HepG2 (cell line): ENCODE measurements around the gene PRRT2. TPM values are rescaled to one million over a fixed set of nuclear protein-coding genes. Genes with fewer than 3 reads are reported as not detected.

Source experiments
- ARHGAP35 ChIP-seq: sonication (generic); formaldehyde crosslinking; IDR thresholded peaks from 2 replicates; pipeline ENCODE4 v1.9.0; 2022; ENCODE audit warnings: mild to moderate bottlenecking, inconsistent platforms, moderate library complexity, missing genetic modification reagents, borderline replicate concordance
- HDAC2 ChIP-seq: sonication (generic); formaldehyde crosslinking; IDR thresholded peaks from 2 replicates; pipeline ENCODE4 v1.4.0; 2020; ENCODE audit warnings: missing genetic modification reagents
- IRF1 ChIP-seq: sonication (generic); formaldehyde crosslinking; IDR thresholded peaks from 2 replicates; pipeline ENCODE4 v1.4.0; 2020; ENCODE audit warnings: low read depth, mild to moderate bottlenecking, missing genetic modification reagents
- LBX2 ChIP-seq: sonication (generic); formaldehyde crosslinking; IDR thresholded peaks from 2 replicates; pipeline ENCODE4 v1.5.0; 2020; ENCODE audit warnings: missing genetic modification reagents, mild to moderate bottlenecking, borderline replicate concordance
- NFRKB ChIP-seq: fragments of 450-650 bp; IDR thresholded peaks from 2 replicates; pipeline ENCODE4 v1.6.1; 2017
- SKI ChIP-seq: fragments of 450-650 bp; IDR thresholded peaks from one replicate; pipeline ENCODE4 v1.6.1; 2018; ENCODE audit warnings: mild to moderate bottlenecking; ENCODE audit not compliant: partially characterized antibody
- SP5 ChIP-seq: IDR thresholded peaks from 2 replicates; pipeline ENCODE4 v1.6.1; 2016; ENCODE audit warnings: low read depth, borderline replicate concordance
- TEAD2 ChIP-seq: sonication (generic); formaldehyde crosslinking; IDR thresholded peaks from 2 replicates; pipeline ENCODE4 v1.9.0; 2021; ENCODE audit warnings: missing genetic modification reagents
- TEAD3 ChIP-seq: optimal IDR thresholded peaks from 2 replicates; pipeline ENCODE3; 2016; ENCODE audit warnings: borderline replicate concordance
- TFDP1 ChIP-seq: IDR thresholded peaks from 2 replicates; pipeline ENCODE4 v1.6.1; 2016; ENCODE audit warnings: missing compliant biosample characterization, missing genetic modification reagents, borderline replicate concordance
- TIGD3 ChIP-seq: sonication (generic); formaldehyde crosslinking; IDR thresholded peaks from 2 replicates; pipeline ENCODE4 v1.5.1; 2020; ENCODE audit warnings: mild to moderate bottlenecking, missing genetic modification reagents, borderline replicate concordance
- ZFYVE20 ChIP-seq: sonication (generic); formaldehyde crosslinking; IDR thresholded peaks from 2 replicates; pipeline ENCODE4 v1.8.0; 2023; ENCODE audit warnings: low read depth, mild to moderate bottlenecking, moderate library complexity, missing genetic modification reagents, borderline replicate concordance
- ZNF281 ChIP-seq: sonication (generic); formaldehyde crosslinking; IDR thresholded peaks from 2 replicates; pipeline ENCODE4 v1.4.0; 2020; ENCODE audit warnings: missing genetic modification reagents, borderline replicate concordance
- ZNF512B ChIP-seq: sonication (generic); formaldehyde crosslinking; IDR thresholded peaks from 2 replicates; pipeline ENCODE4 v1.5.1; 2020; ENCODE audit warnings: missing genetic modification reagents, mild to moderate bottlenecking, borderline replicate concordance
- ZNF552 ChIP-seq: sonication (generic); formaldehyde crosslinking; IDR thresholded peaks from 2 replicates; pipeline ENCODE4 v1.9.0; 2022; ENCODE audit warnings: missing genetic modification reagents, mild to moderate bottlenecking, borderline replicate concordance
- ZSCAN12 ChIP-seq: sonication (generic); formaldehyde crosslinking; IDR thresholded peaks from 2 replicates; pipeline ENCODE4 v1.9.0; 2021; ENCODE audit warnings: mild to moderate bottlenecking, missing genetic modification reagents
- ZSCAN21 ChIP-seq: sonication (generic); formaldehyde crosslinking; IDR thresholded peaks from 2 replicates; pipeline ENCODE4 v1.8.0; 2022; ENCODE audit warnings: mild to moderate bottlenecking, missing genetic modification reagents, moderate library complexity, borderline replicate concordance
- ZZZ3 ChIP-seq: sonication (generic); formaldehyde crosslinking; IDR thresholded peaks from 2 replicates; pipeline ENCODE4 v1.4.0; 2020; ENCODE audit warnings: missing genetic modification reagents, mild to moderate bottlenecking, borderline replicate concordance
- polyA plus RNA-seq, 8 experiments: library from polyadenylated mRNA; depleted of rRNA in 3 of 8; stranded (reverse) in 7 of 8; unstranded in 1 of 8; fragments of >200 nt; fragmentation: Illumina TruSeq in 4 of 8; extraction: Trizol in 4 of 8; gene quantifications; 2 replicates each; pipeline versions ENCODE4 v1.2.1 to v1.2.3, GENCODE V29; 2011 to 2016; ENCODE audit warnings: low read depth in 4 of 8, missing spikeins in 1 of 8, mixed read lengths in 1 of 8; ENCODE audit not compliant: insufficient read depth in 1 of 8
- total RNA-seq, 5 experiments: library from RNA; depleted of rRNA; stranded (reverse); fragments of >200 nt; fragmentation: Illumina TruSeq; extraction: Trizol; gene quantifications; 2 replicates each; pipeline ENCODE4 v1.2.3, GENCODE V29; 2016; ENCODE audit warnings: low read depth in 1 of 5

Gene PRRT2
- total and polyA plus RNA-seq, 2 of the 13 experiments (the other 11 are each of a cell fraction or from before 2014, with no cell fraction given): 0.51 to 1.1 TPM

- TF ChIP-seq TEAD2 (CRISPR knock-in tag) (no peak), ZNF512B (CRISPR knock-in tag) (peak; percentile 70; the same call in 1 of the 2 replicates), ZNF552 (no peak), ZFYVE20 (CRISPR knock-in tag) (no peak), TFDP1 (CRISPR knock-in tag) (peak; percentile 83; the same call in 1 of the 2 replicates), ZZZ3 (CRISPR knock-in tag) (0 out of 2 replicates have a peak, but pooled peaks have one; percentile 85), SP5 (CRISPR knock-in tag) (peak; percentile 79), ZNF281 (no peak), ARHGAP35 (CRISPR knock-in tag) (no peak; the same call in 1 of the 2 replicates), TEAD3 (peak; percentile 55), NFRKB (no peak), IRF1 (CRISPR knock-in tag) (no peak), ZSCAN21 (peak; percentile 88; the same call in 1 of the 2 replicates), SKI (peak; percentile 73), TIGD3 (CRISPR knock-in tag) (no peak), LBX2 (no peak; the same call in 1 of the 2 replicates), HDAC2 (CRISPR knock-in tag) (peak; percentile 87), ZSCAN12 (no peak)
Observed at GRCh38 chr16:29862884-29863668, 51.1 kb downstream of the PRRT2 start, which contains the start of gene CDIPT (continued).
